ENCODE data around the gene KCNJ14. TPM values are rescaled to one million over a fixed set of nuclear protein-coding genes. Genes with fewer than 3 reads are reported as not detected.

The KCNJ14 gene
- total and polyA plus RNA-seq, 2 donors (not counting 3 experiments of a cell fraction or from before 2014, with no cell fraction given): 0.26 to 1.4 TPM

DNA sequence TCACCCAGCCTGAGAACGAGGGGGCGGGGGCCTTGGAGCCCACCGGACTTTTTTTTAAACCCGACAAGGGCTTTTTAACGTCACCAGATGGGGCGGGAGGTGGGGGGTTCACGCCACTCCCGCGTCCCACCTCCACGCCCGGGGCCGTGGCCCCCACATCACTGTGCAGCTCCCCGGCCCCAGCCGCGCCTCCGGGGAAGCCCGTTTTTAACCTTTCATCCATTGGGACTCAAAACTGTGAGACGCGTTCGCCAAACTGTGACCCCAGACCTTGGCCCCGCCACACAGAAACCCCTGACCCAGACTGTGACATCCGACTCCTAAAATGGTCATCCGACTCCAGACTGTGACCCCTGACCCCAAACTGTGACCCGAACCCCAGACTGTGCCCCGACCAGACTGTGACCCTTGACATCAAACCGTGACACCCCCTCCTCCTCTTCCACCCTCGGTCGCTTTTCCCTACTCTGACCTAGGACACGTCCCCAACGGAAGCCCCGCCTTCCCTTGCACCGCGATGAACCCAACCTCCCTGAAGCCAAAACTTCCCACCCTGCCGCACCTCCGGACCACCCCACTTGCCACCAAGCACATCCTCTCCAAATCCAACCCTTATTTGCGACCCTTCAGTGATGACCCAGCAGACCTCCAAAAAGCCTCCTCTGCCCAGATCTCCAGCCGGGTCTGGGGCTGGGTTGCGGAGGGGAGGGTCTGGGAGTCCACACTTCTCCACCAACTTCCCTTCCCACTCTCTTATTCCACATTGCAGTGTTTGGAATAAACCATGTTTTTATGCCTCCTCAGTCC, 11.0 kb upstream of the KCNJ14 start:
- H3K9me3 ChIP-seq (replicated peaks; ENCODE audit: control insufficient read depth, insufficient read depth, low read length): no peaks in the 10 kb centered on the region
- peak overlapping the region; percentile 6 to 86 (median 17) for H3K4me3 ChIP-seq (replicated peaks in 1 of 3; ENCODE audit: insufficient read depth in 1 of 3, low read depth in 1 of 3, low read length in 3 of 3)
- H2AFZ ChIP-seq (ENCODE audit: low read depth, low read length): peak overlapping the region; percentile 33
- no peak overlapping the region for H3K9ac ChIP-seq (replicated peaks; ENCODE audit: extremely low read depth, insufficient read depth, low read length)
- peaks cover 10% of the 10 kb centered on the region for H3K79me2 ChIP-seq (ENCODE audit: control insufficient read depth, insufficient read depth, low read length)
- peaks cover 7 to 19% of the 10 kb centered on the region in 2 experiments for H3K27me3 ChIP-seq (ENCODE audit: control insufficient read depth in 2 of 2, insufficient read depth in 2 of 2, low read length in 2 of 2)
- H3K36me3 ChIP-seq (ENCODE audit: control insufficient read depth in 2 of 2, extremely low read depth in 1 of 2, insufficient read depth in 2 of 2, low read length in 2 of 2): peaks cover 0 to 8% of the 10 kb centered on the region in 2 experiments
- no peak for DNase-seq (ENCODE audit: low read depth, low spot score)
- H3K4me2 ChIP-seq (ENCODE audit: insufficient read depth, low read length): peak overlapping the region; percentile 57
- TF ChIP-seq, protein P1, sequence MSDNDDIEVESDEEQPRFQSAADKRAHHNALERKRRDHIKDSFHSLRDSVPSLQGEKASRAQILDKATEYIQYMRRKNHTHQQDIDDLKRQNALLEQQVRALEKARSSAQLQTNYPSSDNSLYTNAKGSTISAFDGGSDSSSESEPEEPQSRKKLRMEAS (IDR thresholded peaks at IDR 0.05; ENCODE audit: insufficient read depth, insufficient read length): no peak
- TF ChIP-seq POLR2A (IDR thresholded peaks at IDR 0.05; ENCODE audit: low read depth, low read length) (no peak), MYC (IDR thresholded peaks at IDR 0.05; ENCODE audit: low read depth, low read length) (no peak), FOS (IDR thresholded peaks at IDR 0.05; ENCODE audit: borderline replicate concordance, insufficient read depth, low read length) (no peak), CTCF (IDR thresholded peaks at IDR 0.05; ENCODE audit: extremely low read depth in 1 of 2, insufficient read depth in 1 of 2, low read depth in 1 of 2, low read length in 2 of 2) (no peak), GATA2 (IDR thresholded peaks at IDR 0.05; ENCODE audit: insufficient read depth, insufficient read length, low read depth, low read length) (no peak), JUN (IDR thresholded peaks at IDR 0.05; ENCODE audit: borderline replicate concordance, insufficient read depth, insufficient read length, low read depth) (no peak), EZH2 (IDR thresholded peaks at IDR 0.05; ENCODE audit: borderline replicate concordance, low read depth, low read length, severe bottlenecking) (no peak), POLR2AphosphoS5 (IDR thresholded peaks at IDR 0.05; ENCODE audit: insufficient read depth, low read depth, low read length) (no peak)
- ChIA-PET CTCF (interaction anchor here (0.7 to 2.4 kb wide), 14 partner anchors 30 to 145 kb away, joined by 3 to 52 read pairs (median 5); partner anchors contain the start of genes KDELR1, SYNGR4 and TMEM143), POLR2A (interaction anchor here (1.0 kb wide), 1 partner anchor 25 kb away, joined by 3 read pairs; no protein-coding TSS in a partner anchor)
- intact Hi-C loops (cut with micrococcal nuclease) (loop anchor here (2.0 kb wide), 2 partner anchors 24 to 46 kb away; partner anchors contain the start of gene CYTH2), dilution Hi-C loops (cut with MboI; ENCODE audit: extremely low pct_ligation_motif_present, low sequenced_read_pairs) (no loop called here)
- H3K9me1 ChIP-seq (replicated peaks; ENCODE audit: control insufficient read depth, extremely low read depth, insufficient read depth, low read length): no peaks in the 10 kb centered on the region
- H4K20me1 ChIP-seq (replicated peaks; ENCODE audit: control insufficient read depth, extremely low read depth, insufficient read depth, low read length): no peaks in the 10 kb centered on the region
- no peak overlapping the region for H3K27ac ChIP-seq (ENCODE audit: insufficient read depth, low read depth, low read length)
- peaks cover 17% of the 10 kb centered on the region for H3K4me1 ChIP-seq (ENCODE audit: control insufficient read depth, extremely low read depth, insufficient read depth, low read length)
- BruUV-seq (replicated peaks): no TSS peak
- FAIRE-seq: peak; percentile 31
